HuH-7 (cell line): ENCODE measurements around the gene TGFBR3.

Experiments used
- DNase-seq: peaks from one replicate; pipeline ENCODE4 v3.0.0; 2011; ENCODE audit warnings: low spot score

TGFBR3 gene

DNA sequence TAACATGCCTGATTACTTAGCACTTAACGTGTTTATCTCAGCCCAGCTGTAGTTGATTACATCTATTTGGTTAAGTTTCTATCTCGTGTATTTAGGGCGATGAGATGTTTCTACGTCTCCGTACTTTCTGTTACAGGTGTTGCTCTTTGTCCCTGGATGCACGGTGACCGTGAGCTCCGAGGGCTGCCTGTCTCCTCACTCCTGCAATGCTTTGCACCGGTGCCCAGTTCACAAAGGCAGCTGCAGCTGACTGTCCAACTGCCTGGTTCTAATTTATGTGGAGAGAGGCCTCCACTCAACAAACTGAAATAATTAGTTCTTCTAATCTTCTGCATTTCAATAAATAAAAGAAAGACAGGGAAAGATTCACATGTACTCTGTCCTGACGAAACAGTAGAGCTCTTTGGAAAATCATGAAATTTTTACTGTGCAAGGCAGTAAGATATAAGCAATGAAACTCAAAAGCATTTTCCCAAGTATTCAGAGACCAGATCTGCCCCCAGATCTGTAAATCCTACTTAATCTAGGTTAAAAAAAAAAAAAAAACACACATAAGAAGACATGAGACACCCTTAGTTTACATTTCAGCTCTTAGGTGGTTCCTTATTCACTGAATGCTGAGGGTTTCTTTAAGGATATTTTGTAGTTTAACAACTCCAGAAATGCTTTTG, 108.2 kb downstream of the TGFBR3 start:
- no peak for DNase-seq

DNA sequence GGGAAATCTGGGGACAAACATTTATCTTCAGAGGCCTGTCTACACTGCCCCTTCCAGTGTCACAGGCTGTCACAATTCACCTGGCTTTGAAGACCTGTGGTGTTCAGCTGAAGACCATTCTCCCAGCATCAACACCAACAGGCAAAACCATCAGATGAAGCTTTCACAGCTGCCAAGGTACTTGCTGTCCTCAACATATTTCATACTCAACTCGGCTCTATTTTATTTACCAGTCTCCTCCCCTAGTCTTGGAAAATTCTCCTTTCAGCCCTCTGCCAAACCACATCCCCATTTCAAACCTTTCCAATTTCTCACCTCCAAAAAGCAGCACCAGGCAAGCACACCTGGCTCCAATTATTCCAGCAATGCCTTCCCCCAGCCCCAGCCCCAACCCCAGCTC, 108.8 kb downstream of the TGFBR3 start:
- no peak for DNase-seq

DNA sequence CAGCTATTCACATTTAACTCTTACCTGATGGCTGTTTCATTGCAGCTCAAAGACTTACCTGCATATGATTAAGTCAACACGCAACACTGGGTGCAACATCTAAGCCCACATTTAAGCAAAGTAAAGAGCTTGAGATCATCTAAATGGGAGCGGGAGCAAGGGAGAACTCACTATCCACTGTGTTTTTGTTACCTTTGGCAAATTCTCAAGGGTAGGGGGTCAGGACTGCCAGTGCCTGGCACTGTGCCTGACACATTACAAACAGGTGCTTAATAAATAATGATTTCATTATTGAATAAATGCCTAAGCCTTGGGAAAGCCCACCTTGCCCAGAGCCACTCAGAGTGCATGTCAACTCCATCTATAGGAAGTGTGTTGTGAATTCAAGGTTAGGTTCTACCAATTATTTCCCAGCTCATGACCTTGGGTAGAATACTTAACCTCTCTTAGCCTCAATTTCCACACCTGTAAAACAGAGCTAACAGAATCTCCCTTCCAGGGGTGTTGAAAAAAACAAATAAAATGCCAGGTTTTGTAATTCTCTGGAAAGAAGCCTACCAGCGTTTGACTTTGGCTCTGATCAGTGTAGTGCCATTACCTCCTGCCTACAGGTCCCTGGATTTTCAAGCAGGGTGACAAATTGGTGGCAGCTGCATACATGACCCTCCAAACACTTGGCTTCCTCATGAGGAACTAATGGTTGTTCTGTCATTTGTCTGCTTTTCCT, 109.7 kb downstream of the TGFBR3 start:
- DNase-seq, result no peak

DNA sequence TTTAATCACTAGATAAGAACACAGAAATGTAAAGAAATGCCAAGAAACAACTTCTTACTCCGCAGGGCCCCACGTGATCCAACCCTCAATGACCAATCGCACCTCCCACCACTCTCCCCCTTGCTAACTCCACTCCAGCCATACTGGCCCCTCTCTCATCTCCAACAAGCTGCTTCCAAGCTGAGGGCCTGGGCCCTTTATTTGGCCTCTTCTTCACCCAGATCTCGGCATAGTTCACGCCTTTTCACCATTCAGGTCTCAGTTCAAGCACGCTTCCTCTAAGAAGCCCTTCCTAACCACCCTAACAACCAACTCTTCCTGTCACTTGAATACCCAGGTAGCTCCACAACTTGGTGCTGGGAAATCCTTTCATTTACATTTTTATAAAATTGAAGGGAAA, 110.7 kb downstream of the TGFBR3 start:
- no peak for DNase-seq

DNA sequence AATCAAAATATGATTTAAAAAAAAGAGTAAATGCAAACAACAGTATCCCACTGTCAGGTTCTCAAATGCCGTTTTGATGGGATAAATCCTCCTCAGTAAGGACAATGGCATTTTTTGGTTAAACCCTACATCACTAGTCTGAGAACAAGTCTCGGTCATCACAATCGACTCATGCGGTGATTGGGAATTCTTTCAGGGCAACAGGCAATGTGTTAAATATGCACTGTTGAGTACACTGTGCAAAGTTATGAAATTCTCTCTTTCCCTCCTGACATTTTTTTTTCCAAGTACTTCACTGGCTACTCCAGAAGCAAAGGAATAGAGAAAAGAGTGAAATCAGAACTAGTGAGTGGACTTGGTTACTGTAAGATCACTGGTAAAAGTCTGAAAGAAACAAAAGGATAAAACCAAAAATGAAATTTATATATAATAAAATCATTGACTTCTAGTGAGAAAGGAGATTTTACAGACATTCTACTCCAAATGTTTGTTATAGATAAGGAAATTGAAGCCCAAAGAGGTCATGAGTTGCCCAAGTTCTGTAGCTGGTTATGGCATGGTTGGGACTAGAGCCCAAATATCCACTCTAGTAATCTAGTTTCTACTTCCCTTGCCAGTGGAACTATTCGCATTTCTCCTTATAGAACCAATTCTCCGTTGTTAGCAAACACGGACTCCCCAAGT, 111.3 kb downstream of the TGFBR3 start:
- DNase-seq, result no peak

DNA sequence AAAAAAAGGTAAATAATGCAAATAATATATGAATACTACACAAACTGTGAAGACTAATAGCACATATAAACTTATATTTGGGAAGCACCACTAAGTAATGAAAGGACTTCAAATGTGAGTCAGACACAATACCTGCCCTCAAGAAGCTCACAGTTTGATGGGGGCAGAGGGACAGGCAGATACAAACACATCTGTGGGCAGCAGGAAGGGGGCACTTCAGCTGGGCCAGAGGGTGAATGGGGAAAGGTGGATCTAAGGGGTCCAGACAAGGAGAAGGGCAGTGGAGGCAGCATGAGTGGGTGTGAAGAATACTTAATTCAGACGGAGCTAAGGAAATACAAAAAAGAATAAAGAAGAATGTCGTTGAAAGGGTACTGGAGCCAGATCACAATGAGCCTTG, 114.2 kb downstream of the TGFBR3 start:
- DNase-seq, result no peak

DNA sequence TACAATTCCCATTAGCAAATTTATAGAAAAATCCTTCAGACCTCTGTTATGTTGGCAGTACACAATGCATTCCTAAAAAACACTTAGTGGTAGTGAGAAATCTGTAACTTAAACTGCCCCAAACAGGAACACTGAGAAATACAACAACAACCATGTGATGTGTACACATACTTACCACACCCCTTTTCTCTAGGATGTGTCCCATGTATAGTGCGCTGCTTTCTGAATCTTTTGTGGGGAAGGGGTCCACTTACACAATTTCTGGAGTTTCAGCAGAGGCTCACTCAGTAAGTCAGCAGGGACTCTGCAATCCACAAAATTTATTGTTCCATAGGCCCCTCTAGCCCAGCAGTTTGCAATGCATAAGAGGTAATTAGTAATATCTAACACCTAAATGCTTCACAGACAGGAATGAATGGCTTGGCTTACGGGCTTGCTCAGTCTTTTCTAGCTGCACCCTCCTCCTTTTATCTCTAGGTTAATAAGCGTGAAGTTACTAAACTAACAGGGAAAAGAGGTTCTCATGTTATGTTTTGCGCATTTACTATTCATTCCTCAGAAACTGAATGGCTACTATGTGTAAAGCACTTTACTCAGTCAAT, 115.2 kb downstream of the TGFBR3 start:
- DNase-seq, result no peak

DNA sequence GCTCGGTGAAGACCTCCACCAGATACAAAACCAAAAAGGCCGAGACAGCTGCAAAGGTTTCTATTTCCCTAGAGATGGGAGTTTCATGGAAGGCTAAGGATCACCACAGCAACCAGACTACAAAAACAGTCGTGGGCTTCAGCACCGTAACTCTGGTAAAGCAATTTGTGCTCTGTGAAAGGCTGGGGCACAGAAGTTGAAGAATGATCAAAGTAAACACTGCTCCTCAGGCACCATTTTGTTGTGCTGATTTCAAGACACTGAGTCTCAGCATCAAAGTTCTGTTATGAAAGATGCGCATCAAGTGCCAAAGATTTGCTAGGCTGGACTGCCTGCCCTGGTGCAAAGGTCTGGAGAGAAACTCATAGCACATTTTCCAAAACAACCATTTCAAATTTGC, 116.2 kb downstream of the TGFBR3 start:
- no peak for DNase-seq

DNA sequence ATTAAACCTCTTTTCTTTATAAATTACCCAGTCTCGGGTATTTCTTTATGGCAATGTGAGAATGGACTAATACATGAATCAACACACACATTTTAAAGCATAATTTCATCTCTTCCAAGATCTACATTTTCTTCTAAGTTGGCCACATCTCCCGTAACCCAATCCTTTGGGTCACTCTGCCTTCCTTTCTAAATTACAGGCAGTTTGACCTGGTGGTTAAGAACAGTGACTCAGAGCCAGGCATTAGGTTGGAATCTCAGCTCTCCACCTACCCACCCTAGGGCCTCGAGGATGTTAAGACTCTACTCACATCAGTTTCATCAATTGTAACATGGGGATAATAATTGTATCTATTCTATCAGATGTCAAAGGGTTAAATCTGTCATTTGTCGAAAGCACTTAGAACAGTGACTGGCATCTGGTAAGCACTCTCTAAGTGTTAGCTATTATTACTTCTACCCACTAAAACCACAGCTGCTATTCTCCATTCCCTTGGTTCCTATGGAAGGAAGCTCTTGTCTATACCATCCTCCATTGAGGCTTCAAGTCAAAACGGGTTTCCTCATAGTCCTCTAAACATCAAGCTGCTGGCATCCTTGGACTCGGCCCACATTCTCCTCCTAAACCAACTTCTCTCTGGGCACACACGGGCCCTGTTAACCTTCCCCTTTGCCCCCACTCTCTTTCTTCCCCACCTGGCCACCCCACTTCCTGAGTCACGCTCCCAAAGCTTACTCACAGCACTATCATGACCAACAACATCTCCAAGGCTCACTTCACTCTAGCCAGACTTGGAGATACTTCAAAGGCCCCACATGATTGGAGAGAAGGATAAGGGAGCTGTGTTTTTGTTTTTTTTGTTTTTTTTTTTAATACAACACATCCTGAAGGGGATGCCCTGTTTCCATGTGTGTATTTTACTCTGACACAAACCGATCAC, 116.9 kb downstream of the TGFBR3 start:
- no peak for DNase-seq

DNA sequence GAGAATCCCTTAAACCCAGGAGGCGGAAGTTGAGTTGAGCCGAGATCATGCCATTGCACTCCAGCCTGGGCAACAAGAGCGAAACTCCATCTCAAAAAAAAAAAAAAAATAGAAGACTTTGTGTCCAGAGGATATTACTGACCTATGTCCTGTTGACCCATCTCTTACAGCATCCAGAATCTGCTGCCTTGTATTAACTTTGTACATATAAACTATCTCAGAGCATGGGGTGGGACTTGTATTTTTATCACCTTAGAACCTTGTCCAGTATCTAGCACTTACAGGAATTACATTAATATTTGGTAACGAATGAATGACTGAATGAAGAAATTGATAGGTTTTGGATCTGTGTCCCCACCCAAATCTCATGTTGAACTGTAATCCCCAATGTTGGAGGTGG, 117.8 kb downstream of the TGFBR3 start:
- no peak for DNase-seq

DNA sequence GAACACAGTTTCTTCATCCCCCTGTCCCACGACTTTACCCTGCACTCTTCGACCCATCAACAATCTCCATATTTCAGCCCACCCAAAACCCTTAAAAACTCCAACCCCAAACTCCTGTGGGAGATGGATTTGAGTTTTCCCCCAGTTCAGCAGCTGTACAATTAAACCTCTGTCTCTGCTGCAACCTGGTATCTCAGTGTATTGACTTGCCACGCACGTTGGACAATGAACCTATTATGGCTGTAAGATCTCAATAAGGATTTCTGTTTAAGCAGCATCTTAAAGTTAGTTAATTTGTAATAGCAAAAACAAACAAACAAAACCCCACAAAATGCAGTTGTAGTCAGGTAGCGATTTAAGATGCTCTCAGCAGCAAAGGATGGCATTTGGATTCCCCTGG, 119.1 kb downstream of the TGFBR3 start:
- no peak for DNase-seq

DNA sequence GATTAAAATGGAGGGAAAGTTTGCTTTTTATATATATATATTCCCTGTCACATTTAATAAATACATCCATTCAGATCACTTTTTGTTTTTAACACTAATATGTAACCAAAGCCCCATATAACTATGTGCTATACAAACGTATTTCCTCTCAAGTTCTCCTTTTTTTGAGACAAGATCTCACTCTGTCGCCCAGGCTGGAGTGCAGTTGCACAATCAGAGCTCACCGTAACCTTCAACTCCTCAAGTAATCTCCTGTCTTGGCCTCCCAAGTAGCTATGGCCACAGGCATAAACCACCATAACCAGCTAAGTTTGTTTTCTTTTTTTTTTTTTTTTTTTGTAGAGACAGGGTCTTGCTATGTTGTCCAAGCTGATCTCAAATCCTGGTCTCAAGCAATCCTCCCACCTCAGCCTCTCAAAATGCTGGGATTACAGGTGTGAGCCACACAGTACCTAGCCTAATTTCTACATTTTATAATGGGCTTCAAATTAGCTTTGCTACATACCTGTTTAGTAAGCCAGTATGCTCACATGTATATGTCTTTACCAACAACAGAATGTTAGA, 120.0 kb downstream of the TGFBR3 start:
- no peak for DNase-seq

DNA sequence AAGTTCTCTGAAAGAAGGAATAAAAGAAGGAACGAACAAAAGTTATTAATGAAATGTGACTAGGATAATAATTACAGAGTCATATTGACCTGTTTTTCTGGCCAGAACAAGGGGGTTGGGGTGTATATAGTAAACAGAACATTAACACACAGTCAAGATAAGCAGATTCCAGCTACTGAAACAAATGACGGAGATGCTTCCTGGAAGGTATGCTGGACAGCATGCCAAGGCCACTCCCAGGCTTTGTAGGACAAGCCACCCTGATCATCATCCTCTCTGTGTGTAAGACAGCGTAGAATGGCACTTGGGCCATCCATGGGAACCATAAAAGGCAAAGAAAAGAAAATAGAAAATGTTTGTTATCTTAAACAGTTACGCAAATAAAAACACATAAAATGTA, 120.7 kb downstream of the TGFBR3 start:
- peak; percentile 15 for DNase-seq

DNA sequence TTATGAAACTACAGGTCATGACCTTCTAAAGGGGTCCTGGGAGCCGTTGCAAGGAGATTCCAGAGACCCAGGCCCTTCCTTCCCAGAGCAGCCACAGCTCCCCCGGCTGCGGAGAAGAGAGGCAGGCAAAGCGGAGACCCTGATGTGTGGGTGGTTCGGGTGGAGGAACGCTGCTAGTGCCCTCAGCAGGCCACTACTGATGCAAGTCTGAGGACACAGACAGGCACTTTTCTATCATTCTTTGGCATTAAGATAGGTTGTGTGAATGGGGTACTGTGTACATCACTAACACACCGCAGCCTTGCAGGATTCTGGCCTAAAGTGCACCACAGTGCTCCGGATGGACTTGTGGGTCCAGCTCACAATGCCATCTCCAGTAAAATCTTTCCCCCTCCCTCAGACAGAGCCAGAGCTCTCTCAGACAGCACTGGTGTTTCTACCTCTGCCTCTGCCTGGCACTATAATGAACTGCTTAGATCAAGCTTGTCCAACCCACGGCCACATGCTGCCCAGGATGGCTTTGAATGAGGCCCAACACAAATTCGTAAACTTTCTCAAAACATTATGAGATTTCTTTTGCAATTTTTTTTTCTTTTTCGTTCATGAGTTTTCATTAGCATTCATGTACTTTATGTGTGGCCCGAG, 121.4 kb downstream of the TGFBR3 start:
- DNase-seq, result no peak

DNA sequence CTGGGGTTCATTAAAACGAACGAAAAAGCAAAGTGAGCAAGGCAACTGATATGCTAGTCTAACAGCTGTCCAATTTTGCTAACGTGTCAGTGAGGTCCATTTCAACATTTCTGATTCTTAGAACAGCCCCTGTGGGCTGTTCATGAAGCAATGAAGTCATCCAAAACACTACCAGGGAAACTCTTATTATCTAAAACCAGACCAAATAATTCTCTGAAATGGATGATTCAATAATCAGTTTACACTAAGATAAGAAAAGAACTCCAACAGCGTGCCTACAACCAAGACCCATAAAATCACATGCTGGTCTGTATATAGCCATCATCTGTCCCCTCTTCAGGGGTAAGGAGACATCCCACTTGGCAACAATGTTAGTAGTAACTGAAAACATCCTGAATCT, 122.7 kb downstream of the TGFBR3 start:
- DNase-seq, result no peak

DNA sequence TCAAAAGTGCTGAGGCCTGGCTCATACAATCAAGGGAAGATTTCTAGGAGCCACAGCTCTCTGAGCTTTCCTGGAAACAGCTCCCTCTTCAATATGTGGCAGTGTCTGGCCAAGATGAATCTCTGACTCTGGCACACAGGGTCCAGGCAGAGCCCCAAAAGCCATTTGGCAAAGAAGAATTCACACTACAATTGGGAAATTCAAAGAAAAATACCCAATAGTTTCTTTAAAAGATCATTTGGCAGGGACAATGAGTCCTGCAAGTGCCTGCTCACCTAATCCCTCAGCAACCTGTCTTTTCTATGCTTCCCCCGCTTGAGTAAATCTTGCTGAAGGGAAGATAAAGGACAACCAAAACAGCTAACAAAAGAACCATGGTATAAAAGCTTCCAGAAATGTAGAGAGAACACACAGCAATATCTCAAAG, 124.6 kb downstream of the TGFBR3 start:
- DNase-seq, result no peak

DNA sequence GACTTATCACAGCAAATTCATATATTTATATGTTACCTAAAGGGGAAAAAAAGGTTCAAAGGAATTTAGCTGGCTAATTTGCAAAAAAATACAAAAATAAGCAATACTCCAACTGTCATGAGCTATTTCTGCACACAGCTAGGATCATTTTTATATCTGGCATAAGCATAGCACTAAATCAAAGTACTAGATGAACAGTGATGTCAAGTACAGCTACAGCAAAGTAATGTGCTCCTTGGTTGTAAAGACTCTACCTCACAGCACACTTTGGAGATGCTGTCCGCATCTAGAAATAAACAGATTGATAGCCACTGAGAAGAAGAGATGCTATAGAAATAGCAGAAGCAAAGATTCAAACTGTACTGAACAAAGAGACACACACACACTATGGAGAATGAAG, 125.4 kb downstream of the TGFBR3 start:
- no peak for DNase-seq

DNA sequence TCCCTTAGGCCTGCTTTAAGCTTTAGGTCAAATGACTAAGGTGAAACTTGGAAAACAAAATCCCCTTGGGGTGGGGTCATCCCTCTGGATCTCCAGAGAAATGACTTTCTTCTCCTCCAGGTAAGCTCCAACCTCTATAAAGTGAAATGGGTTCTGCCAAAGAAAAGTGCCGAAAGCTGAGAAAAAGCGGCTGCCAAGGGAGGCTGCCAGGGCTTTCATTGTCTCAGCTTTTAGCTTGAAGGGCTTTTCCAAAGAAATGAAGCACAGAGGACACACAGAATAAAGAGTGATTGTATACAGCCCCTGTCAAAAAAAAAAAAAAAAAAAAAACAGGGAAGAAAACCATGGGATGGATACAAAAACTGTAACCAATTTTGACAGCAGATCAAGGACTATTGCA, 126.9 kb downstream of the TGFBR3 start:
- no peak for DNase-seq

DNA sequence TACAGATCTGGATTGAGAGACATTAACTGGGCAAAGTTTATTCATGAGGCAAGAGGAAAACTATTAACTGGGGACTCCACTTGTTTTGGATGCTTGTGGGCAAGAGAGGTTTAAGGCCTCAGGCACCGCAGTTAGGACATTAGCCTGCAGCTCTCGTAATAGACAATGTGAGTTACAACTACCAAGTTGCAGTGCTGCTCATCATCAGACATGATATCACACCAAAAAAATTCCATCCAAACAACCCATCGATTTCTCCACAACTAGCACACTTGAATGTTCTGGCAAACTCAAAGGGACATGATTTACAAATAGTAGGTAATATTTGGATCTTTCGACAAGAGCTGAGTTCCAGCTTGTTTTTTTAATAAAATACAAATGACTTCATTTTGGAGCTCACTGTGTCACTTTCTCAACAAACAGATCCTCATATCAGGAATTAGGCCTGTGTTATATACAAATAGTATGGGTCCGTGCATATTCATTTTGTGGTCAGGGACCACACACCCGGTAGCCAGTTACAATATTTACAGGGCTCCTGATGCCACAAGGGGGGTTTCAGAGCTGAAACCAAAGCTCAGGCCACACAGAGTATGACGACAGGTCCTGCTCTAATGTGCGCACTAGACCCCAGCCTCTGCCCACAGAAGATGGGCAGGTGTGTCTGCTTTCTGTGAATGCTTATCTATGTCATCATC, 128.0 kb downstream of the TGFBR3 start:
- DNase-seq, result no peak

DNA sequence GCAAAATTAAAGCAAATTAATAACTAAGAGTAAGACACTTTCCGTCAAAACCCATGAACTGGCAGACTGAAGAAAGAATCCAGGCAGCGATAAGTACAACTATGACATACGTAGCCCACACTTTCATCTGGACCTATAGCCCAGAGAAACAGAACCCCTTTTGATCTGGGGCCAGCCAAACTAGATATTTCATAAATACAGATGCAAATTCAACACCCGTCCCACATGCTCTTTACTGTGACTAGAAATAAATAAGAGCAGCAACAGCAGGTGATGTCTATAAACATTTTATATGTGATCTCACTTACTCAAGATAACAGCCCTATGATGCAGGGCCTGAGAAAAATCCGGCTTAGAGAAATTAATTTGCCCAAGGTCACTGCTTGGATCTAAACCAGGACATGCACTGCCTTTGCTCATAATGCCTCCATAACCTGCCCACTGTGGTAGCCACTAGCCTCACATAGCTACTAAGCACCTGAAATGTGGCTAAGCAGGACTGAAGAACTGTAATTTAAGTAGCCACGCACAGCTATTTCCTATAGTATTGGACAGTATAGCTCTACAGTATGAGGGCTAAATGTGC, 130.2 kb downstream of the TGFBR3 start:
- DNase-seq, result no peak
